GM18508 (cell line): ENCODE measurements around the gene NLRP14.

Experiments used
- ATAC-seq: cut with Tn5 transposase; IDR thresholded peaks from one replicate; pipeline ENCODE4 v1.9.1; 2021; ENCODE audit warnings: moderate number of reproducible peaks; ENCODE audit not compliant: insufficient read depth, unreplicated experiment

NLRP14 gene

GRCh38 chr11:7046474-7047175, 26.3 kb downstream of the NLRP14 start:
- ATAC-seq: no peak

GRCh38 chr11:7050191-7050590, 29.9 kb downstream of the NLRP14 start:
- no peak for ATAC-seq

- no peak for ATAC-seq
Measured at GRCh38 chr11:7056828-7057513, 36.7 kb downstream of the NLRP14 start.

GRCh38 chr11:7057641-7058040, 37.4 kb downstream of the NLRP14 start:
- no peak for ATAC-seq

GRCh38 chr11:7060868-7061267, 40.6 kb downstream of the NLRP14 start:
- no peak for ATAC-seq

- no peak for ATAC-seq
Measured at GRCh38 chr11:7062534-7062933, 42.3 kb downstream of the NLRP14 start.

- no peak for ATAC-seq
Measured at GRCh38 chr11:7072401-7073028, 52.2 kb downstream of the NLRP14 start.

GRCh38 chr11:7077101-7077500, 56.8 kb downstream of the NLRP14 start:
- ATAC-seq: no peak

GRCh38 chr11:7079545-7080135, 59.4 kb downstream of the NLRP14 start:
- ATAC-seq: no peak

GRCh38 chr11:7080900-7081299, 60.6 kb downstream of the NLRP14 start:
- no peak for ATAC-seq

- ATAC-seq: no peak
Measured at GRCh38 chr11:7081441-7081840, 61.2 kb downstream of the NLRP14 start.

- no peak for ATAC-seq
Measured at GRCh38 chr11:7088921-7089320, 68.6 kb downstream of the NLRP14 start, which contains the start of gene RBMXL2. RBMXL2 (plus strand) TSS chr11:7088998; CDS start chr11:7089121, 123 bp downstream.

- ATAC-seq: no peak
Measured at GRCh38 chr11:7089328-7090251, 69.3 kb downstream of the NLRP14 start.

- no peak for ATAC-seq
Measured at GRCh38 chr11:7098235-7098832, 78.1 kb downstream of the NLRP14 start.

GRCh38 chr11:7115780-7116179, 95.5 kb downstream of the NLRP14 start:
- ATAC-seq: no peak

GRCh38 chr11:7116370-7116769, 96.1 kb downstream of the NLRP14 start:
- ATAC-seq: no peak
